DND-41 (cell line): Measurements from ENCODE around the gene DDX51.

Source experiments
- ATAC-seq: fragments of 200-7000 bp; cut with Tn5 transposase; 3 replicates; pipeline ENCODE4 v1.9.1; 2021; ENCODE audit warnings: low read depth; ENCODE audit not compliant: insufficient read depth
- DNase-seq: peaks from one replicate; pipeline ENCODE4 v3.0.0-alpha.2; 2020
- H2AFZ ChIP-seq: 2 replicates; pipeline ENCODE4 v1.6.0; 2012; ENCODE audit warnings: low read depth, low read length
- H3K27ac ChIP-seq: 2 replicates; pipeline ENCODE4 v1.5.1; 2012; ENCODE audit warnings: low read length, inconsistent platforms
- H3K27me3 ChIP-seq: fragments of 200-600 bp; sonication (generic); 2 replicates; pipeline ENCODE4 v1.6.0; 2012; ENCODE audit warnings: low read length, mild to moderate bottlenecking, inconsistent platforms; ENCODE audit not compliant: insufficient read depth, poor library complexity
- H3K36me3 ChIP-seq: 2 replicates; pipeline ENCODE4 v1.5.1; 2012; ENCODE audit warnings: low read length, inconsistent platforms; ENCODE audit not compliant: insufficient read depth
- H3K4me1 ChIP-seq: 2 replicates; pipeline ENCODE4 v1.5.1; 2012; ENCODE audit warnings: mild to moderate bottlenecking, low read length; ENCODE audit not compliant: insufficient read depth
- H3K4me2 ChIP-seq: 2 replicates; pipeline ENCODE4 v1.6.0; 2012; ENCODE audit warnings: mild to moderate bottlenecking, moderate library complexity, low read length, inconsistent platforms; ENCODE audit not compliant: insufficient read depth
- H3K4me3 ChIP-seq, 2 experiments: fragments of 200-600 bp in 1 of 2; shearing (Covaris generic) in 1 of 2; 2 replicates each; pipeline ENCODE4 v1.5.1; 2012 to 2016; ENCODE audit warnings: inconsistent platforms in 2 of 2, low read length in 2 of 2, mild to moderate bottlenecking in 2 of 2, low read depth in 1 of 2, moderate library complexity in 1 of 2
- H3K79me2 ChIP-seq: 2 replicates; pipeline ENCODE4 v1.6.0; 2012; ENCODE audit warnings: low read length, inconsistent platforms; ENCODE audit not compliant: insufficient read depth
- H3K9ac ChIP-seq: 2 replicates; pipeline ENCODE4 v1.6.0; 2012; ENCODE audit warnings: low read depth, mild to moderate bottlenecking, inconsistent platforms, low read length, moderate library complexity
- H3K9me3 ChIP-seq: 2 replicates; pipeline ENCODE4 v1.5.1; 2012; ENCODE audit warnings: low read length, moderate library complexity, mild to moderate bottlenecking, inconsistent platforms; ENCODE audit not compliant: insufficient read depth, severe bottlenecking
- H4K20me1 ChIP-seq: 2 replicates; pipeline ENCODE4 v1.6.0; 2012; ENCODE audit warnings: low read length; ENCODE audit not compliant: insufficient read depth
- CTCF ChIP-seq: IDR thresholded peaks from 2 replicates; pipeline ENCODE4 v1.5.1; 2012; ENCODE audit warnings: borderline replicate concordance, low read length, moderate library complexity, mild to moderate bottlenecking; ENCODE audit not compliant: poor library complexity, severe bottlenecking; ENCODE audit errors: extremely low read depth
- EZH2 ChIP-seq: IDR thresholded peaks from 3 replicates; pipeline ENCODE4 v1.6.1; 2012; ENCODE audit warnings: borderline replicate concordance, low read depth, mild to moderate bottlenecking, moderate library complexity, low read length, inconsistent platforms; ENCODE audit not compliant: severe bottlenecking

DDX51 gene

DNA sequence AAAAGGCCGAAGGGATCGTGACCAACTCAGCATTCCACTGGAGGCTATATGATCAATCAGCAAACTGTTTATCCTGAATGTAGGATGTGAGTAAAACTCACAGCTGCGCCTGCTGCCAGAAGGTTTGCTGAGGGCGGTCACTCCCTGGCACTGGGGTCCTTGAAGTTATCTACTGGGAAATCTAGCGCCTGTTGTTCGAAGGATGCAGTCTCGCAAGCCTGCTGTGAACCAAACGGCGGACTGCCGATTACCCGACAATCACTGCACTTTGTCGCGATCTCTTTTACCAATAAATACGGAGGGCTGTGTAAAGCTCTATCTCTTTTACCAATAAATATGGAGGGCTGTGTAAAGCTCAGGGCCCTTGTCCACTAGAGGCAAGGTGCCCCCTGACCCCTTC, 12.9 kb downstream of the DDX51 start:
- DNase-seq (no peak), ATAC-seq (no peak)
- Histone ChIP-seq H3K9me3 (peaks cover 5% of the 10 kb centered on the region), H2AFZ (no peak overlapping the region), H3K27me3 (no peaks in the 10 kb centered on the region), H3K4me1 (no peaks in the 10 kb centered on the region), H3K27ac (no peak overlapping the region), H3K4me2 (no peak overlapping the region), H3K4me3 (no peak overlapping the region), H3K36me3 (peaks cover 22% of the 10 kb centered on the region), H4K20me1 (no peaks in the 10 kb centered on the region), H3K79me2 (no peaks in the 10 kb centered on the region), H3K9ac (no peak overlapping the region)
- TF ChIP-seq CTCF: no peak
- no peak for TF ChIP-seq EZH2

- no peak overlapping the region for H3K4me2 ChIP-seq
- peaks cover 1% of the 10 kb centered on the region; the same call in 1 of the 2 replicates for H4K20me1 ChIP-seq
- no peaks in the 10 kb centered on the region for H3K4me1 ChIP-seq
- peaks cover 5% of the 10 kb centered on the region for H3K9me3 ChIP-seq
- no peak overlapping the region for H3K9ac ChIP-seq
- no peak overlapping the region for H2AFZ ChIP-seq
- no peaks in the 10 kb centered on the region for H3K27me3 ChIP-seq
- H3K4me3 ChIP-seq: no peak overlapping the region
- H3K36me3 ChIP-seq: peaks cover 27% of the 10 kb centered on the region
- no peak for ATAC-seq
- H3K79me2 ChIP-seq: no peaks in the 10 kb centered on the region
- DNase-seq: no peak
- H3K27ac ChIP-seq: no peak overlapping the region
- TF ChIP-seq CTCF (no peak), EZH2 (no peak)
Observed at GRCh38 chr12:132130690-132131089, 13.4 kb downstream of the DDX51 start.

- Histone ChIP-seq H3K9ac (no peak overlapping the region), H3K4me3 (no peak overlapping the region), H3K9me3 (peaks cover 5% of the 10 kb centered on the region), H3K27me3 (no peaks in the 10 kb centered on the region), H3K4me2 (no peak overlapping the region), H3K36me3 (peaks cover 44% of the 10 kb centered on the region), H3K4me1 (no peaks in the 10 kb centered on the region), H2AFZ (no peak overlapping the region), H4K20me1 (peaks cover 2% of the 10 kb centered on the region; the same call in 1 of the 2 replicates), H3K79me2 (no peaks in the 10 kb centered on the region), H3K27ac (no peak overlapping the region)
- TF ChIP-seq CTCF: no peak
- no peak for TF ChIP-seq EZH2
- DNase-seq (no peak), ATAC-seq (no peak)
Observed at GRCh38 chr12:132129007-132129406, 15.1 kb downstream of the DDX51 start.

DNA sequence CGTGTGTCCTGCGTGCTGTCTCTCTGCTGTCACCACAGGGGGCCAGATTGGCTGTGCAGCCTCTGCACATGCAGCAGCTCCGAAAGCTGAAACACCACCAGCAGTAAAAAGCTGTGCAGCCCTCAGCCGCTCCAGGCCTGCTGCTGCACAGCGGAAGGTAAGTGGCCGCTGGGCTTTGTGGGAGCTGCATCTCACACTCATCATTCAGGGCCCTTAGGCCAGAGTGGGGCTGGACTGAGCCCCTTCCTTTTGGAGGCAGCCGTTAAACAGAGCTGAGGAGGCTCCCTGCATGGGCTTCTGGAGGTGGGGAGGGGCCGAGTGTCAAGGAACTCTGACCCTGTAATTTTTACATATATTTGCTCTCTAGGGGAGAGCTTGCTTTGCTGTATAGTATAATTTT, 17.1 kb downstream of the DDX51 start:
- Histone ChIP-seq H3K79me2 (no peaks in the 10 kb centered on the region), H3K27ac (no peak overlapping the region), H3K9ac (no peak overlapping the region), H3K36me3 (peaks cover 57% of the 10 kb centered on the region), H3K9me3 (peaks cover 5% of the 10 kb centered on the region), H3K4me2 (no peak overlapping the region), H3K4me1 (no peaks in the 10 kb centered on the region), H2AFZ (no peak overlapping the region), H3K27me3 (no peaks in the 10 kb centered on the region), H4K20me1 (peaks cover 2% of the 10 kb centered on the region; the same call in 1 of the 2 replicates), H3K4me3 (no peak overlapping the region)
- TF ChIP-seq CTCF: no peak
- no peak for TF ChIP-seq EZH2
- ATAC-seq (no peak), DNase-seq (no peak)
